SK-N-SH (cell line): Measurements from ENCODE around the gene REN. TPM values are rescaled to one million over a fixed set of nuclear protein-coding genes. Genes with fewer than 3 reads are reported as not detected.

Experiments used
- CTCF ChIA-PET: fragments of 300-600, 350-600 bp; formaldehyde crosslinking; extraction: SDS; loops from one replicate; lab custom pipeline; 2021; lab: Yijun Ruan, JAX
- POLR2A ChIA-PET: fragments of 350-600 bp; sonication (Branson Sonifier 250); formaldehyde crosslinking; extraction: SDS; loops from one replicate; lab custom pipeline; 2020; ENCODE audit warnings: antibody characterized with exemption, inconsistent platforms; lab: Yijun Ruan, JAX
- DNase-seq: peaks from one replicate; pipeline ENCODE4 v3.0.0; 2012
- H2AFZ ChIP-seq: fragments of 200-600 bp; sonication (generic); 2 replicates; pipeline ENCODE4 v1.8.1; 2016; ENCODE audit warnings: antibody characterized with exemption, mild to moderate bottlenecking, low read depth
- H3F3A ChIP-seq: fragments of 200-600 bp; sonication (generic); replicated peaks from 2 replicates; pipeline ENCODE3; 2016; ENCODE audit warnings: antibody characterized with exemption, mild to moderate bottlenecking; ENCODE audit not compliant: insufficient read depth
- H3K27ac ChIP-seq, 2 experiments: fragments of 200-500 bp in 1 of 2; fragments of 200-600 bp in 1 of 2; sonication (Bioruptor generic) in 1 of 2; sonication (generic), shearing (Covaris generic) in 1 of 2; 2 replicates each; pipeline versions ENCODE4 v1.5.1 to v1.6.1; 2014 to 2016; ENCODE audit warnings: low read depth in 2 of 2, inconsistent platforms in 1 of 2, low read length in 1 of 2, mild to moderate bottlenecking in 1 of 2, mixed read lengths in 1 of 2
- H3K27me3 ChIP-seq: fragments of 200-600 bp; sonication (generic), shearing (Covaris generic); 2 replicates; pipeline ENCODE4 v1.6.1; 2016; ENCODE audit warnings: mixed run types; ENCODE audit not compliant: insufficient read depth
- H3K36me3 ChIP-seq, 2 experiments: fragments of 200-500 bp in 1 of 2; fragments of 200-600 bp in 1 of 2; sonication (Bioruptor generic) in 1 of 2; sonication (generic) in 1 of 2; replicated peaks in 1 of 2; 2 replicates each; pipeline versions ENCODE3 to v1.5.1; 2014 to 2016; ENCODE audit warnings: low read length in 1 of 2, mild to moderate bottlenecking in 1 of 2; ENCODE audit not compliant: insufficient read depth in 2 of 2, control insufficient read depth in 1 of 2
- H3K4me1 ChIP-seq, 2 experiments: fragments of 200-500 bp in 1 of 2; fragments of 200-600 bp in 1 of 2; sonication (Bioruptor generic) in 1 of 2; sonication (generic), shearing (Covaris generic) in 1 of 2; 2 replicates each; pipeline versions ENCODE4 v1.5.1 to v1.6.1; 2014 to 2016; ENCODE audit warnings: low read depth in 1 of 2, low read length in 1 of 2, mixed run types in 1 of 2; ENCODE audit not compliant: insufficient read depth in 2 of 2, control insufficient read depth in 1 of 2
- H3K4me2 ChIP-seq: fragments of 200-600 bp; sonication (generic), shearing (Covaris generic); 2 replicates; pipeline ENCODE4 v1.6.1; 2017; ENCODE audit warnings: mixed run types
- H3K4me3 ChIP-seq, 2 experiments: fragments of 200-500 bp in 1 of 2; fragments of 200-600 bp in 1 of 2; sonication (Bioruptor generic) in 1 of 2; sonication (generic), shearing (Covaris generic) in 1 of 2; 2 replicates each; pipeline versions ENCODE4 v1.5.1 to v1.8.1; 2014 to 2016; ENCODE audit warnings: low read depth in 2 of 2, inconsistent platforms in 1 of 2, low read length in 1 of 2, mild to moderate bottlenecking in 1 of 2, mixed read lengths in 1 of 2, moderate library complexity in 1 of 2
- H3K79me2 ChIP-seq: fragments of 200-600 bp; sonication (generic); 2 replicates; pipeline ENCODE4 v1.8.1; 2017; ENCODE audit warnings: mild to moderate bottlenecking; ENCODE audit not compliant: insufficient read depth
- H3K9ac ChIP-seq: fragments of 200-600 bp; sonication (generic); 2 replicates; pipeline ENCODE4 v1.6.1; 2017; ENCODE audit warnings: mixed run types
- H3K9me2 ChIP-seq: fragments of 200-600 bp; sonication (generic); 2 replicates; pipeline ENCODE4 v1.6.1; 2017; ENCODE audit warnings: mixed run types
- H3K9me3 ChIP-seq: fragments of 200-600 bp; sonication (generic); 2 replicates; pipeline ENCODE4 v1.6.1; 2017; ENCODE audit warnings: mixed run types, mild to moderate bottlenecking, moderate library complexity
- H4K20me1 ChIP-seq: fragments of 200-600 bp; sonication (generic); 2 replicates; pipeline ENCODE4 v1.6.1; 2017; ENCODE audit warnings: mild to moderate bottlenecking, mixed run types; ENCODE audit not compliant: insufficient read depth
- EZH2phosphoT487 ChIP-seq: fragments of 200-600 bp; sonication (generic); IDR thresholded peaks from 2 replicates; pipeline ENCODE4 v1.6.1; 2017; ENCODE audit warnings: low read depth, mixed run types, mild to moderate bottlenecking, antibody characterized with exemption, moderate library complexity, borderline replicate concordance
- FOXJ3 ChIP-seq: sonication (generic); formaldehyde crosslinking; IDR thresholded peaks from 2 replicates; pipeline ENCODE4 v1.5.1; 2020; ENCODE audit warnings: mild to moderate bottlenecking, missing genetic modification reagents
- GABPA ChIP-seq: IDR thresholded peaks from 2 replicates; pipeline ENCODE4 v1.4.0; 2012; ENCODE audit warnings: low read depth, mild to moderate bottlenecking
- GATA2 ChIP-seq: sonication (generic); formaldehyde crosslinking; IDR thresholded peaks from 2 replicates; pipeline ENCODE4 v1.5.0; 2020; ENCODE audit warnings: mild to moderate bottlenecking, missing genetic modification reagents
- MEF2A ChIP-seq: IDR thresholded peaks from 2 replicates; pipeline ENCODE4 v1.4.0; 2012; ENCODE audit warnings: low read depth, borderline replicate concordance
- MXI1 ChIP-seq: IDR thresholded peaks from 2 replicates; pipeline ENCODE4 v1.6.1; 2012; ENCODE audit warnings: mild to moderate bottlenecking, low read depth, low read length, improper control_type of control experiment
- NRF1 ChIP-seq: IDR thresholded peaks from 2 replicates; pipeline ENCODE4 v1.6.1; 2012; ENCODE audit warnings: low read depth, mild to moderate bottlenecking, low read length
- RAD21 ChIP-seq: IDR thresholded peaks from 2 replicates; pipeline ENCODE4 v1.6.1; 2012; ENCODE audit warnings: mild to moderate bottlenecking, low read length
- RFX5 ChIP-seq: IDR thresholded peaks from 2 replicates; pipeline ENCODE4 v1.6.1; 2012; ENCODE audit warnings: mild to moderate bottlenecking, improper control_type of control experiment, low read length
- RXRA ChIP-seq: IDR thresholded peaks from 2 replicates; pipeline ENCODE4 v1.4.0; 2012; ENCODE audit warnings: low read depth, mild to moderate bottlenecking, borderline replicate concordance
- SIN3A ChIP-seq: IDR thresholded peaks from 2 replicates; pipeline ENCODE4 v1.6.1; 2012; ENCODE audit warnings: low read depth, mild to moderate bottlenecking, low read length, moderate library complexity, borderline replicate concordance
- TCF12 ChIP-seq: IDR thresholded peaks from 2 replicates; pipeline ENCODE4 v1.4.0; 2012
- TEAD4 ChIP-seq: IDR thresholded peaks from 2 replicates; pipeline ENCODE4 v1.4.0; 2012; ENCODE audit warnings: mild to moderate bottlenecking, borderline replicate concordance; ENCODE audit not compliant: insufficient read depth
- YY1 ChIP-seq: IDR thresholded peaks from 2 replicates; pipeline ENCODE4 v1.4.0; 2012; ENCODE audit warnings: low read depth, mild to moderate bottlenecking
- WGBS: methylation state at CpG from one replicate; pipeline ENCODE4 v1.1.6; 2017; ENCODE audit warnings: low lambda C conversion rate; 5-methylcytosine and 5-hydroxymethylcytosine counted together
- polyA plus RNA-seq, 3 experiments: library from polyadenylated mRNA; depleted of rRNA; stranded (reverse); fragments of >200 nt; gene quantifications; 2 replicates each; pipeline ENCODE4 v1.2.3, GENCODE V29; 2012
- TF ChIP-seq, protein P1 (sequence below): IDR thresholded peaks from 2 replicates; pipeline ENCODE4 v1.4.0; 2012; ENCODE audit warnings: low read depth, borderline replicate concordance
- TF ChIP-seq, protein P2 (sequence below): IDR thresholded peaks from 2 replicates; pipeline ENCODE4 v1.6.1; 2012; ENCODE audit warnings: mild to moderate bottlenecking, low read depth, low read length, moderate library complexity
- TF ChIP-seq, protein P3 (sequence below): fragments of 200-600 bp; sonication (generic); IDR thresholded peaks from 2 replicates; pipeline ENCODE4 v1.6.1; 2017; ENCODE audit warnings: antibody characterized with exemption, mild to moderate bottlenecking, moderate library complexity
- TF ChIP-seq, protein P4 (sequence below): IDR thresholded peaks from 2 replicates; pipeline ENCODE4 v1.4.0; 2012; ENCODE audit warnings: low read depth
- TF ChIP-seq, protein P5 (sequence below): IDR thresholded peaks from 2 replicates; pipeline ENCODE4 v1.4.0; 2012; ENCODE audit warnings: low read depth, borderline replicate concordance
- TF ChIP-seq, protein P6 (sequence below): IDR thresholded peaks from 2 replicates; pipeline ENCODE4; 2012

The REN gene
- polyA plus RNA-seq, 1 of the 3 experiments (the other 2 are of a cell fraction), result not detected

DNA sequence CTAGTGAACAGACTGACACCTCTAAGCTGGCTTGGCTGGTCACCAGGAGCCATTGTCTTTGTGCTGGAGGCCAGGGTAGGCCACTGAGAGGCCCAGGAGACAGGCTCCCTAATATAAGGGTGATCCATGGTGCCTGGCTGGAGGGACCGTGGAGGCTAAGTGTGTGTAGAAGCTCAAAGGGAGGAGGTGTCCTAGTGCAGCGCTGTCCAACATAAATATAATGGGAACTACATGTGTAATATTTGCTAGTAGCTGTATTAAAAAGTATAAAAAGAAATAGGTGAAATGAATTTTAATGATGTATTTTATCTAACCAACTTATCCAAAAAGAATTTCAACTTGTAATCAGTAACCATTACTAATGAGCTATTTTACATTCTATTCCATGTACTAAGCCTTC, 58.2 kb downstream of the REN start:
- Histone ChIP-seq H3K27ac (no peak overlapping the region), H3F3A (peaks cover 3% of the 10 kb centered on the region), H2AFZ (no peak overlapping the region), H3K79me2 (no peaks in the 10 kb centered on the region), H3K27me3 (no peaks in the 10 kb centered on the region), H3K4me3 (no peak overlapping the region), H4K20me1 (no peaks in the 10 kb centered on the region), H3K4me1 (peaks cover 10 to 12% of the 10 kb centered on the region in 2 experiments; a peak in 2 of 4 replicates), H3K4me2 (no peak overlapping the region), H3K9me2 (no peaks in the 10 kb centered on the region), H3K9ac (no peak overlapping the region), H3K36me3 (no peaks in the 10 kb centered on the region), H3K9me3 (no peaks in the 10 kb centered on the region)
- DNase-seq, result no peak
- 100% methylated on average over 2 of the region's 2 CpGs for WGBS
- TF ChIP-seq, protein P1, sequence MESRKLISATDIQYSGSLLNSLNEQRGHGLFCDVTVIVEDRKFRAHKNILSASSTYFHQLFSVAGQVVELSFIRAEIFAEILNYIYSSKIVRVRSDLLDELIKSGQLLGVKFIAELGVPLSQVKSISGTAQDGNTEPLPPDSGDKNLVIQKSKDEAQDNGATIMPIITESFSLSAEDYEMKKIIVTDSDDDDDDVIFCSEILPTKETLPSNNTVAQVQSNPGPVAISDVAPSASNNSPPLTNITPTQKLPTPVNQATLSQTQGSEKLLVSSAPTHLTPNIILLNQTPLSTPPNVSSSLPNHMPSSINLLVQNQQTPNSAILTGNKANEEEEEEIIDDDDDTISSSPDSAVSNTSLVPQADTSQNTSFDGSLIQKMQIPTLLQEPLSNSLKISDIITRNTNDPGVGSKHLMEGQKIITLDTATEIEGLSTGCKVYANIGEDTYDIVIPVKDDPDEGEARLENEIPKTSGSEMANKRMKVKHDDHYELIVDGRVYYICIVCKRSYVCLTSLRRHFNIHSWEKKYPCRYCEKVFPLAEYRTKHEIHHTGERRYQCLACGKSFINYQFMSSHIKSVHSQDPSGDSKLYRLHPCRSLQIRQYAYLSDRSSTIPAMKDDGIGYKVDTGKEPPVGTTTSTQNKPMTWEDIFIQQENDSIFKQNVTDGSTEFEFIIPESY, result no peak
- no peak for TF ChIP-seq RAD21
- no peak for TF ChIP-seq MXI1
- no peak for TF ChIP-seq GATA2 (CRISPR knock-in tag)
- no peak for TF ChIP-seq GABPA
- TF ChIP-seq, protein P2, sequence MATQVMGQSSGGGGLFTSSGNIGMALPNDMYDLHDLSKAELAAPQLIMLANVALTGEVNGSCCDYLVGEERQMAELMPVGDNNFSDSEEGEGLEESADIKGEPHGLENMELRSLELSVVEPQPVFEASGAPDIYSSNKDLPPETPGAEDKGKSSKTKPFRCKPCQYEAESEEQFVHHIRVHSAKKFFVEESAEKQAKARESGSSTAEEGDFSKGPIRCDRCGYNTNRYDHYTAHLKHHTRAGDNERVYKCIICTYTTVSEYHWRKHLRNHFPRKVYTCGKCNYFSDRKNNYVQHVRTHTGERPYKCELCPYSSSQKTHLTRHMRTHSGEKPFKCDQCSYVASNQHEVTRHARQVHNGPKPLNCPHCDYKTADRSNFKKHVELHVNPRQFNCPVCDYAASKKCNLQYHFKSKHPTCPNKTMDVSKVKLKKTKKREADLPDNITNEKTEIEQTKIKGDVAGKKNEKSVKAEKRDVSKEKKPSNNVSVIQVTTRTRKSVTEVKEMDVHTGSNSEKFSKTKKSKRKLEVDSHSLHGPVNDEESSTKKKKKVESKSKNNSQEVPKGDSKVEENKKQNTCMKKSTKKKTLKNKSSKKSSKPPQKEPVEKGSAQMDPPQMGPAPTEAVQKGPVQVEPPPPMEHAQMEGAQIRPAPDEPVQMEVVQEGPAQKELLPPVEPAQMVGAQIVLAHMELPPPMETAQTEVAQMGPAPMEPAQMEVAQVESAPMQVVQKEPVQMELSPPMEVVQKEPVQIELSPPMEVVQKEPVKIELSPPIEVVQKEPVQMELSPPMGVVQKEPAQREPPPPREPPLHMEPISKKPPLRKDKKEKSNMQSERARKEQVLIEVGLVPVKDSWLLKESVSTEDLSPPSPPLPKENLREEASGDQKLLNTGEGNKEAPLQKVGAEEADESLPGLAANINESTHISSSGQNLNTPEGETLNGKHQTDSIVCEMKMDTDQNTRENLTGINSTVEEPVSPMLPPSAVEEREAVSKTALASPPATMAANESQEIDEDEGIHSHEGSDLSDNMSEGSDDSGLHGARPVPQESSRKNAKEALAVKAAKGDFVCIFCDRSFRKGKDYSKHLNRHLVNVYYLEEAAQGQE, result no peak
- TF ChIP-seq, protein P3, sequence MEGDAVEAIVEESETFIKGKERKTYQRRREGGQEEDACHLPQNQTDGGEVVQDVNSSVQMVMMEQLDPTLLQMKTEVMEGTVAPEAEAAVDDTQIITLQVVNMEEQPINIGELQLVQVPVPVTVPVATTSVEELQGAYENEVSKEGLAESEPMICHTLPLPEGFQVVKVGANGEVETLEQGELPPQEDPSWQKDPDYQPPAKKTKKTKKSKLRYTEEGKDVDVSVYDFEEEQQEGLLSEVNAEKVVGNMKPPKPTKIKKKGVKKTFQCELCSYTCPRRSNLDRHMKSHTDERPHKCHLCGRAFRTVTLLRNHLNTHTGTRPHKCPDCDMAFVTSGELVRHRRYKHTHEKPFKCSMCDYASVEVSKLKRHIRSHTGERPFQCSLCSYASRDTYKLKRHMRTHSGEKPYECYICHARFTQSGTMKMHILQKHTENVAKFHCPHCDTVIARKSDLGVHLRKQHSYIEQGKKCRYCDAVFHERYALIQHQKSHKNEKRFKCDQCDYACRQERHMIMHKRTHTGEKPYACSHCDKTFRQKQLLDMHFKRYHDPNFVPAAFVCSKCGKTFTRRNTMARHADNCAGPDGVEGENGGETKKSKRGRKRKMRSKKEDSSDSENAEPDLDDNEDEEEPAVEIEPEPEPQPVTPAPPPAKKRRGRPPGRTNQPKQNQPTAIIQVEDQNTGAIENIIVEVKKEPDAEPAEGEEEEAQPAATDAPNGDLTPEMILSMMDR, result no peak
- no peak for TF ChIP-seq YY1
- TF ChIP-seq EZH2phosphoT487, result no peak
- no peak for TF ChIP-seq SIN3A
- TF ChIP-seq NRF1, result no peak
- no peak for TF ChIP-seq RXRA
- TF ChIP-seq RFX5, result no peak
- TF ChIP-seq FOXJ3 (CRISPR knock-in tag), result no peak
- no peak for TF ChIP-seq TCF12
- TF ChIP-seq, protein P4, sequence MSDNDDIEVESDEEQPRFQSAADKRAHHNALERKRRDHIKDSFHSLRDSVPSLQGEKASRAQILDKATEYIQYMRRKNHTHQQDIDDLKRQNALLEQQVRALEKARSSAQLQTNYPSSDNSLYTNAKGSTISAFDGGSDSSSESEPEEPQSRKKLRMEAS, result no peak
- TF ChIP-seq MEF2A, result no peak
- TF ChIP-seq TEAD4, result no peak
- TF ChIP-seq, protein P5, sequence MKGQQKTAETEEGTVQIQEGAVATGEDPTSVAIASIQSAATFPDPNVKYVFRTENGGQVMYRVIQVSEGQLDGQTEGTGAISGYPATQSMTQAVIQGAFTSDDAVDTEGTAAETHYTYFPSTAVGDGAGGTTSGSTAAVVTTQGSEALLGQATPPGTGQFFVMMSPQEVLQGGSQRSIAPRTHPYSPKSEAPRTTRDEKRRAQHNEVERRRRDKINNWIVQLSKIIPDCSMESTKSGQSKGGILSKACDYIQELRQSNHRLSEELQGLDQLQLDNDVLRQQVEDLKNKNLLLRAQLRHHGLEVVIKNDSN, result no peak
- TF ChIP-seq, protein P6, sequence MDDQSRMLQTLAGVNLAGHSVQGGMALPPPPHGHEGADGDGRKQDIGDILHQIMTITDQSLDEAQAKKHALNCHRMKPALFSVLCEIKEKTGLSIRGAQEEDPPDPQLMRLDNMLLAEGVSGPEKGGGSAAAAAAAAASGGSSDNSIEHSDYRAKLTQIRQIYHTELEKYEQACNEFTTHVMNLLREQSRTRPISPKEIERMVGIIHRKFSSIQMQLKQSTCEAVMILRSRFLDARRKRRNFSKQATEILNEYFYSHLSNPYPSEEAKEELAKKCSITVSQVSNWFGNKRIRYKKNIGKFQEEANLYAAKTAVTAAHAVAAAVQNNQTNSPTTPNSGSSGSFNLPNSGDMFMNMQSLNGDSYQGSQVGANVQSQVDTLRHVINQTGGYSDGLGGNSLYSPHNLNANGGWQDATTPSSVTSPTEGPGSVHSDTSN, result no peak
- POLR2A ChIA-PET, result no interaction called here
- CTCF ChIA-PET, result interaction anchor here (1.3 to 3.8 kb wide), 2 partner anchors 20 to 237 kb away, joined by 7 to 20 read pairs; no protein-coding TSS in a partner anchor
